Stimulated activated CD4-positive, alpha-beta T cell treated with anti-CD3 and anti-CD28 coated beads, Interleukin-4, amount 100 ng/mL, for 1 hour (primary cell): ENCODE results near the gene EME1.
"Not testable (repeated sequence)": the region's sequence is repeated elsewhere in the genome, so short reads cannot be mapped to it uniquely, and the experiment has no call there.

Experiments used
- DNase-seq: peaks from one replicate; pipeline ENCODE4 v3.0.0-alpha.2; 2020

The EME1 gene

GRCh38 chr17:50396261-50397110, 23.5 kb downstream of the EME1 start:
- peak; percentile 28 for DNase-seq

DNA sequence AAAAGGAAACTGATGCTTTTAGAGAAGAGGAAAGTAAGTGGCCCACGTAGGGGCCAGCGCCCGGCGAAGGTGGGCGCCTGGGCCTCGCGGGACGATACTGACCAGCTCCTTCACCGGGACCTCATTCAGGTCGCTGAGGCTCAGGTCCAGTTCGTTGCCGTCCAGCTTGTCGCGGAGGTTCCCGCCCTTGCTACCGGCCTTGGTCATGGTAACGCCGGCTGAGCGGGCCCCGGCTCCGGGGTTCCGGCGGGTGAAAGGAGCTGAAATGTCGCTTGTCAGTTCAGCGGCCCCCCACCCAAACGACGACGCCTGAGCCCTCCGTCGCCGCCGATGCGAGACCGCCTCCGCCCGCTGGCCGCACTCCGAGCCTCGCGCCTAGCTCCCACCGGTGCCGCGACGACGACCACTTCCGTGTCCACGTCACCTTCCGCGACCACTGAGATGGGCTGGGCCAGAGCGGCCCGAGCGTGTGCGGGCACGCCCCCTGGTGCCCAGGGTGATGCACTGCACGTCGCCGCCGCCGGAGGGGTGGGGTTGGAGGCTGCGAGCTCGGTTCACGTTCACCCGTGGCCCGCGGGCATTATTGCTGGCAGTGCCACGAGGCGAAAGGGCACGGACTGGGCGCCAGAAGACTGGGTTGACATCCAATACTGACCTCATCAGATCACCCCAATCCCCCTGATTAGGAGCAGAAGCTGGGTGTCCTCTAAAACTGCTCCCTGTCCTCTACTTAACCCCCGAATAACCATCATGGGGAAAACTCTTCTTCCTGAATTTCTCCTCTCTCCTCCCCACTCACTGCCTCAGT, 24.3 kb downstream of the EME1 start, which contains the start of gene LRRC59:
LRRC59 (minus strand) TSS at position 413 of the 808 bp plus-strand sequence; CDS start at position 207, 206 bp downstream.
- DNase-seq, result peak; percentile 92

DNA sequence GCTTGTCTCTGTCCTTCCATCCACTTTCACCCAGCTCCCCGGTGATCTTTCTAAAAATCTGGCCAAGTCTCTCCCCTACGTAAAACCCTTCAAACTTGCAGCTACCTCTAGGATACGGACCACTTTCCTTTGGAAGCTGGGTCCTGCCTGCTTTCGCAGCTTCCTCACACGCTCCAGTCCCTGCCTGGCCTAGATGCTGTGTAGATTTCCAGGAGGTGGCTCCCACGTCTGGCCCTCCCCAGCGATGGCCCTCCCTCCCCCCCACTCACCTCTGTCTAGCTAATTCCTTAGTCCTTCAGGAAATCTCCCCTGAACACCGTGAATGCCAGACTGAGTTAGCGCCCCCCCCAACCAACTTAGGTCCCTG, 24.9 kb downstream of the EME1 start:
- no peak for DNase-seq

DNA sequence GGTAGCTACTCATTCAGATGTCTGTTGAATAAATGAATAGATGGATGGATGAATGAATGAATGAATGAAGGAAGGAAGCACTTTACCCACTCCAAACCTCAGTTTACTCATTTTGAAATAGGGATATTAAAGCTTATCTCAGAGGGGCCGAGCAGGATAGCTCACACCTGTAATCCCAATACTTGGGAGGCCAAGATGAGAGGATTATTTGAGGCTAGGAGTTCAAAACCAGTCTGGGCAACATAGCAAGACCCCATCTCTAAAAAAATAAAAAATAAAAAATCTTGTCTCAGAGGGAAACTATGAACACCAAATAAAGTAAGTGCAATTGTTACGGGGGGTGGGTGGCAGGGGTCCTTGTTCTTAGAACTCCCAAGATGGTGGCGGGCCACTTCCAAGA, 25.6 kb downstream of the EME1 start:
- not testable (repeated sequence) for DNase-seq

- DNase-seq, result not testable (repeated sequence)
Measured at GRCh38 chr17:50399591-50399990, 26.6 kb downstream of the EME1 start.

DNA sequence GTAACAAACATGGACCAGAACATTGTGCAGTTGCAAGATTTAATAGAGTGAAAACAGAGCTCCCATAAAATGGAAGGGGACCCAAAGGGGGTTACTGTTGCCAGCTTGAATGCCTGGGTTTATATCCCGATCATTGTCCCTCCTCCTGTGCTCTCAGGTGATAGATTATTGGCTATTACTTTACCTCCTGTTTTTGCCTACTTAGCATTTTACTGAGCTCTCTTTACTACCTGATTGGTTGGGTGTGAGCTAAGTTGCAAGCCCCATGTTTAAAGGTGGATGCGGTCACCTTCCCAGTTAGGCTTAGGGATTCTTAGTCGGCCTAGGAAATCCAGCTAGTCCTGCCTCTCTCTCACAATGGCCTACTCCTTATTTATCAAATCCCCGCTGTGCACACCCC, 32.3 kb downstream of the EME1 start:
- not testable (repeated sequence) for DNase-seq

DNA sequence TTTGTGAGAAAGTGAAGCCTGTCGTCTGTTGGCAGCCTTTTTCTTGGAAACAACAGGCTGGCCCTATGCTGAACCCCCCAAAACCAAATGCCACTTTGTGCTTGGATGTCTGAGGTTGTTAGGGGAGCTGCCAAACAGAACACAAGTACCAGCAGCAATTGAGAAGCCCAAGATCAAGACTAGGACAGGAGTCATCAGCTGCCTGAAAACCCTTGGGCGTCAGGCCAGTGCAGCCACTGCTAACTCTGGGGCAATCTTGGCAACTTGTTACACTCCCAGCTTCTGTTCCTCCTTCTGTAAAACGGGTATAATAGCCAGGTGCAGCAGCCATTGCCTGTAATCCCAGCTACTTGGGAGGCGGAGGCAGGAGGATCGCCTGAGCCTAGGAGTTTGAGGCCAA, 33.5 kb downstream of the EME1 start:
- DNase-seq, result no peak

- DNase-seq, result no peak
Measured at GRCh38 chr17:50407921-50408320, 34.9 kb downstream of the EME1 start.

DNA sequence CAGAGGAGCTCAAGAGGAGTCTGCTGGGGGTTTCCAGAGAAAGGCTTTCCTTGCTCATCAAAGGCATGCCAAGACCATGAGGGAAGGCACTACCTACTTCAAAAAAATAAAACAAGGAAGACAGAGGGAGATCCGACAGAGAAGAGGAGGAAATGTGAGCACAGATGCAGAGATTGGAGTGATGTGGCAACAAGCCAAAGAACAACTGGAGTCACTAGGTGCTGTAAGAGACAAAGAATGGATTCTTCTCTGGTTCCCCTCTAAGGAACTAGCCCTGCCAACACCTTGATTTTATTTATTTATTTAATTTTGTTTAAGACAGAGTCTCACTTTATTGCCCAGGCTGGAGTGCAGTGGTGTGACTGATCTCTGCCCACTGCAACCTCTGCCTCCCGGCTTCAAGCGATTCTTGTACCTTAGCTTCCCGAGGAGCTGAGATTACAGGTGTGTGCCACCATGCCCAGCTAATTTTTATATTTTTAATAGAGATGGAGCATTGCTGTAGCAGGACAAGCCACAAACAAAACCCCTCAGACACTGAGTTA, 39.2 kb downstream of the EME1 start:
- DNase-seq, result no peak

- no peak for DNase-seq
Measured at GRCh38 chr17:50414808-50415207, 41.8 kb downstream of the EME1 start.

DNA sequence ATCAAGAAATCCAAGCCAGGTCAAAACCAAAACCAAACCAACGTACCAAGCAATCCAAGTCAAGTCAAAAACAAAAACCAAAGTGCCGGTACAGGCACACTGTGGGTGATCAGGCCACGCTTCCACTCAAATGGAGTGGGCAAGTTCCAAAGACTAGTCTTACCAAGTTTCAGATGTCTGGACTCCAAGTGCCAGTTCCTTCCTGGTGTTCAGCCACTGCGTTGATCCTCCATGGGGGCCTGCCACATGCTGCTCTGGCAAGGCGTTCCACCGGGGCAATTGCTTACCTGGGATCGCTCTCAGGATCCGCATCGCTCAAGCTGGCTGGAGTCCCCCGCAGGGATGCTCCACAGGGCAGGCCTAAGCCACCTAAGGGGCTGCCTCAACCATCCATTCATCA, 46.5 kb downstream of the EME1 start:
- not testable (repeated sequence) for DNase-seq

DNA sequence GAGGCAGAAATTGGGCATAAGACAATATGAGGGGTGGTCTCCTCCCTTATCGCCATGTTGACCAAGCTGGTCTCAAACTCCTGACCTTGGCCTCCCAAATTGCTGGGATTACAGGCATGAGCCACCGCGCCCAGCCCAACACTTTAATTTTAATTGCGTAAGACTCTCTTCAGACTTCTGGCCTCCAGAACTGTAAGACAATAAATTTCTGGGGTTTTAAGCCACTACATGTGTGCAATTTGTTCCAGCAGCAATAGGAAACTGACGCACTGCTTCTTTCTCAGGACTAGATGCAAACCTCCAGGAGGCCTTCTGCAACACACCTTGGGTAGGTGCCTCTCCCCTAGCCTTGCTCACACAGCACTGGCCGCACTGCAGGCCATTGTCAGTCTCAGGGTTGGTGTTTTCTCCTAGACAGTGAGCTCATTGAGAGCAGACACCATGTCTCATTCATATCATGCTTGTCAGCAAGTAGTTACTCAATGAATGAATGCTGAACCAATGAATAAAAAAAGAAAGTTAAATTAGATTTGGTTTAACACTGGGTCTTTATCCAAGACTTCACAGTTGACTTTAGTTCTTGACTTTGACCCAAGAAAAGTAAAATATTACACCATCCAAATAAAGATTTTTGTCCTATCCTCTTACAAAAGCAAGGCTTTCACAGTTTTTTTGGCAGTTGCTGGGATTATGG, 47.5 kb downstream of the EME1 start:
- no peak for DNase-seq

DNA sequence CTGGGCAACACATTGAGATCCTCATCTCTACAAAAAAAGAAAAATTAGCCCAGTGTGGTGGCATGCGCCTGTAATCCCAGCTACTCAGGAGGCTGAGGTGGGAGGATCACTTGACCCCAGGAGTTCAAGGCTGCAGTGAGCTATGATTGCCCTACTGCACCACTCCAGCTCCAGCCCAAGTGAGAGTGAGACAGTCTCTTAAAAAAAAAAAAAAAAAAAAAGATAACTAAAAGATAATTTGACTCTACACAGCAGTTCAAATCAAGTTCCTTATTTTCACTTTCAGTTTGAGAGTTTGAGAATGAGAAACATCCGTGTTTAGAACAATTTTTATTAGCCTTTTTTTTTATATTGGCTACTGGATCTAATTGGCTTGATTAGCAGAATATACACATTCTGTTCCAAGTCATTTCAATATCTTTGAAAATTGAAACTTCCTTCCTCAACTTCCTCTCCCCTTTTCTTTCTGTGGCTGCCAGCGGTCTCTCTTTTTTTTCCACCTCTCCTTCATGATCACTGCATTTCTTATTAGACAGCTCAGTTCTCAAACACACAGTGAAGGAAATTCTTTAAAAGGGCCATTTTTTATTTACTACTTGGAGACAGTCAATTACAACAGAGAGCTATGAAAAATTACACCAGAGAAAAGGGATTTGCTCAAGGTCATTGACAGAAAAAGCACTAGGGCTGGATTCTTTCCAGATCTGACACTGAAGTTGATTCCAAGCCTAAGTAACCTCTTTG, 48.5 kb downstream of the EME1 start:
- no peak for DNase-seq

- no peak for DNase-seq
Measured at GRCh38 chr17:50422738-50423137, 49.7 kb downstream of the EME1 start.

DNA sequence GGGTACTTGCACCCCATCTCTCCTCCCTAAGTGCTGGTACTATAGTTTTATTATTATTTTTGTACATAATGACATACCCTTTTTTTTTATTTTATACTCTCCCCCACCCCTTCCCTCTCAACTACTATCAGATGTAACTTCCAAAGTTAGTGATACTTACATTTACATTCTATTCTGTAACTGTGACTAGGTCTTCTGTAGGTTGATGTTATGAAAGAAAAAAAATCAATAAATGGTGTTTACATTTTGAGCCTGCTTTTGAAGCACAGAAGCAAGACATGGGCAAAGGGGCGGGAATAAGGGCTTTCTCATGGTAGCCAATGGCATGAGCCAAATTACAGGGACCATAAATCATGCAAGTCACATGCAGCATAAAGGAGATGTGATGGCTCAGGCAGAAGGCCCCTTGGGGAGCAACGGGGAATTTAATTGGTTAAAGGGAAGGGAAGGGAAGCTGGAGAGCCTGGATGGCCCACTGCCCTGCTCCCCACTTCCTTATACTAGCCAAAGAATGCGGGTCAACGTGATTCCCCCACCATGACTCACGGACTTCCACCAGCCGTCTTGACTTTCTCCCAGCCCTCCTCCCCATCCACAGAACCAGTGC, 50.6 kb downstream of the EME1 start:
- DNase-seq, result no peak

DNA sequence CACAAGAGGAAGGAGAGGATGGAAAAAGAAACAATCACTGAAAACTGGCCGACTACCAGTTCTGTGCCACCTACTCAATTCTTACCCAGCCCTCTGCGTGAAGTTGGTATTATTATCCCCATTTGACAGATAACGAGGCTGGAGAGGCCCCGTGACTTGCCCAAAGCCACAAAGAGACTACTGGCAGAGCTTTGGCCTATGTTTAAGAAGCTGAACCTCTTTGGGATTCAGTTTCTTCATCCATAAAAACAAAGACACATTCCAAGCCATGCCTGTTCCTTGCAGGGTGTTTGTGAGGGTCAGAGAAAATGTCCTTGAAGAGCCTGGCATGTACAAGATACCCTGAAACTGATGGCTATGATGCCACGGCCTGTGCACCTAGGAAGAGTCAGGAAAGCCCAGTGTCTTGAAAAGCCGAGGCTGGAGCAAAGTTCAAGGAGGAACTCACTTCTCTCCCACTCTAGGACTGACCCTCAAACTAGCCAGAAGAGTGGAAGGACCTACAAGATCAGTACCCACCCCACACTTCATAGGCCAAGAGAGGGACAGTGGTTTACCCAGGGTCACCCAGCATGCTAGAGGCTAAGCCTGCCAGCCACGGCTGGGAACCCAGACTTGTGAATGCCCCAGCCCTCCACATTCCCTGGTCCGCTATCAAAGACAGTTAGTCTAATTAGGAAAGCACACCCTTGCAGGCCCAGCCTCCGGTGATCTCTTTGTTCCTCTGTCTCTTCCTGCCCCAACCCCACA, 51.4 kb downstream of the EME1 start:
- DNase-seq, result no peak

DNA sequence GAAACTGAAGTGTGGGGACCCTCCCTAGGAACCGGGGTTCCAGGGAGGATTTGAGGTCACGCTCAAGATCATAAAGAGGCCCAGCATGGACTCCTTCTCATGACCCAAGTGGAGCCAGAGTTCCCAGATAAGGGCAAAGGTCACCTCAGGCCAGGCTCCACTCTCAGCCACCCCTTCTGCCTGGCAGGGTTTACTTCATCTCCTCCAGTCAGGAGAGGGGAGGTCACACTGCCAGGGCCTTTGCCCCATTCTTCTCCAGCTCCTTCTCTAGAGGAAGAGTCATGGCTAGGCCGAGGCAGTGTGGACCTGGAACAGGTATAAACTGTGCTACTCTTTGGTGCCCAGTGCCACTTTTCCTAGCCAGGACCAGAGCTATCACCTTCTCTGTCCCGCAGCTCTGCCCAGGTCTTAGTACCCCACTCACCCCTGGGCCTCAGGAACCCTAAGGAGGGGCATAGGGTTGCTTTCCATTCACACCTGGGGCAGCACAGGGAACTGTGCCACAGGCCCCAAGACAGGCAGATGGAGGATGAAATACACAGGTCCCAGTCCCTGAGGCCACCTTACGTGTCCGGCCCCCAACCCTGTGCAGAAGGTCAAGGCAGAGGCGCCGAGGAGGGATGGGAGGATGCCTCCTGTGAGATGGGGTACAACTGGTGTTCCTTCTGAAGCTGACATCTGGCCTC, 52.1 kb downstream of the EME1 start:
- no peak for DNase-seq

GRCh38 chr17:50425682-50426471, 52.8 kb downstream of the EME1 start, which contains the start of gene ACSF2:
Gene ACSF2 (plus strand): TSS chr17:50426218. CDS start chr17:50426262, 44 bp downstream.
- DNase-seq, result peak; percentile 75

GRCh38 chr17:50426472-50426782, 53.4 kb downstream of the EME1 start:
- no peak for DNase-seq
